SU-DHL-6 (cell line): ENCODE results near the gene TOX2.

Source experiments
- H2AFZ ChIP-seq: fragments of 200-600 bp; sonication (generic); 2 replicates; pipeline ENCODE4 v1.6.1; 2014; ENCODE audit warnings: low read depth, mild to moderate bottlenecking, moderate library complexity, mixed read lengths, antibody characterized with exemption, low read length; ENCODE audit not compliant: severe bottlenecking
- H3F3A ChIP-seq: fragments of 200-600 bp; shearing (Covaris generic); 2 replicates; pipeline ENCODE4 v1.6.0; 2016; ENCODE audit warnings: antibody characterized with exemption, mild to moderate bottlenecking; ENCODE audit not compliant: insufficient read depth
- H3K27ac ChIP-seq: fragments of 200-600 bp; sonication (generic); 2 replicates; pipeline ENCODE4 v1.5.1; 2016; ENCODE audit warnings: low read depth, mild to moderate bottlenecking, low read length, moderate library complexity, mixed read lengths
- H3K27me3 ChIP-seq: fragments of 200-600 bp; sonication (generic), shearing (Covaris generic); 2 replicates; pipeline ENCODE4 v1.6.0; 2014; ENCODE audit warnings: mild to moderate bottlenecking, low read length
- H3K36me3 ChIP-seq: fragments of 200-600 bp; sonication (generic); 2 replicates; pipeline ENCODE4 v1.6.1; 2014; ENCODE audit warnings: mild to moderate bottlenecking, low read length, mixed read lengths
- H3K4me2 ChIP-seq: fragments of 300-600, 200-600 bp; shearing (Covaris generic), sonication (generic); 2 replicates; pipeline ENCODE4 v1.6.0; 2014; ENCODE audit warnings: low read length, low read depth, mild to moderate bottlenecking; ENCODE audit not compliant: poor library complexity, severe bottlenecking
- H3K4me3 ChIP-seq: fragments of 200-600 bp; sonication (generic); 2 replicates; pipeline ENCODE4 v1.5.1; 2014; ENCODE audit warnings: antibody characterized with exemption, low read length, mild to moderate bottlenecking, mixed read lengths; ENCODE audit not compliant: insufficient read depth, poor library complexity, severe bottlenecking
- H3K79me2 ChIP-seq: fragments of 200-600 bp; sonication (generic); 2 replicates; pipeline ENCODE4 v1.6.1; 2014; ENCODE audit warnings: mild to moderate bottlenecking, low read length, moderate library complexity; ENCODE audit not compliant: insufficient read depth
- H3K9ac ChIP-seq: fragments of 200-600 bp; sonication (generic); 2 replicates; pipeline ENCODE4 v1.7.0; 2014; ENCODE audit warnings: mild to moderate bottlenecking, low read length
- H3K9me2 ChIP-seq: fragments of 200-600 bp; sonication (generic); replicated peaks from 2 replicates; pipeline ENCODE4 v1.6.1; 2014; ENCODE audit warnings: low read length; ENCODE audit not compliant: insufficient read depth
- H3K9me3 ChIP-seq: fragments of 200-600 bp; sonication (generic); 2 replicates; pipeline ENCODE4 v1.6.1; 2014; ENCODE audit warnings: low read length, mixed read lengths; ENCODE audit not compliant: insufficient read depth
- H4K20me1 ChIP-seq: fragments of 200-600 bp; sonication (generic); 2 replicates; pipeline ENCODE4 v1.6.1; 2014; ENCODE audit warnings: low read depth, mild to moderate bottlenecking, antibody characterized with exemption, low read length, moderate library complexity, mixed read lengths
- CTCF ChIP-seq: fragments of 200-600 bp; sonication (generic); IDR thresholded peaks from one replicate; pipeline ENCODE4 v1.5.1; 2017; ENCODE audit warnings: antibody characterized with exemption, mild to moderate bottlenecking, low read length, moderate library complexity; ENCODE audit not compliant: insufficient read depth, poor library complexity, severe bottlenecking
- EZH2phosphoT487 ChIP-seq: fragments of 200-600 bp; sonication (generic), shearing (Covaris generic); conservative IDR thresholded peaks from 2 replicates; pipeline ENCODE4 v1.6.1; 2018; ENCODE audit warnings: mild to moderate bottlenecking, antibody characterized with exemption, low read length, moderate library complexity, mixed read lengths

The TOX2 gene

GRCh38 chr20:43878776-43879175, 35.9 kb upstream of the TOX2 start:
- no peak overlapping the region for H3K4me3 ChIP-seq
- no peaks in the 10 kb centered on the region for H3K79me2 ChIP-seq
- no peaks in the 10 kb centered on the region for H3K9me3 ChIP-seq
- H3K9me2 ChIP-seq = no peaks in the 10 kb centered on the region
- H3K36me3 ChIP-seq = no peaks in the 10 kb centered on the region
- no peaks in the 10 kb centered on the region for H4K20me1 ChIP-seq
- H3K27ac ChIP-seq = no peak overlapping the region
- H3K9ac ChIP-seq = no peak overlapping the region
- no peak overlapping the region for H3K4me2 ChIP-seq
- H3F3A ChIP-seq = no peaks in the 10 kb centered on the region
- TF ChIP-seq EZH2phosphoT487 = no peak
- TF ChIP-seq CTCF = no peak
- H3K27me3 ChIP-seq = no peaks in the 10 kb centered on the region
- no peak overlapping the region for H2AFZ ChIP-seq

- H3F3A ChIP-seq = no peaks in the 10 kb centered on the region
- no peak overlapping the region for H3K4me3 ChIP-seq
- no peak overlapping the region for H3K4me2 ChIP-seq
- no peak overlapping the region for H2AFZ ChIP-seq
- no peak overlapping the region for H3K27ac ChIP-seq
- H3K36me3 ChIP-seq = no peaks in the 10 kb centered on the region
- no peaks in the 10 kb centered on the region for H3K27me3 ChIP-seq
- no peaks in the 10 kb centered on the region for H4K20me1 ChIP-seq
- 0 out of 2 replicates have a peak, but pooled peaks cover 6% of the 10 kb centered on the region for H3K9me3 ChIP-seq
- TF ChIP-seq CTCF = no peak
- TF ChIP-seq EZH2phosphoT487 = no peak
- no peaks in the 10 kb centered on the region for H3K9me2 ChIP-seq
- H3K79me2 ChIP-seq = no peaks in the 10 kb centered on the region
- H3K9ac ChIP-seq = no peak overlapping the region
Observed at GRCh38 chr20:43893930-43894329, 20.7 kb upstream of the TOX2 start.

- Histone ChIP-seq H3F3A (no peaks in the 10 kb centered on the region), H3K9me3 (0 out of 2 replicates have a peak, but pooled peaks cover 6% of the 10 kb centered on the region), H3K27ac (no peak overlapping the region), H3K36me3 (no peaks in the 10 kb centered on the region), H3K79me2 (no peaks in the 10 kb centered on the region), H2AFZ (no peak overlapping the region), H3K4me3 (no peak overlapping the region), H4K20me1 (no peaks in the 10 kb centered on the region), H3K4me2 (no peak overlapping the region), H3K9ac (no peak overlapping the region), H3K9me2 (no peaks in the 10 kb centered on the region), H3K27me3 (no peaks in the 10 kb centered on the region)
- no peak for TF ChIP-seq CTCF
- no peak for TF ChIP-seq EZH2phosphoT487
Observed at GRCh38 chr20:43894491-43894890, 20.2 kb upstream of the TOX2 start.
